GM21360 (cell line): ENCODE results near the gene SCN8A.
"Not testable (repeated sequence)": the region's sequence is repeated elsewhere in the genome, so short reads cannot be mapped to it uniquely, and the experiment has no call there.

Experiments
- ATAC-seq: cut with Tn5 transposase; IDR thresholded peaks from one replicate; pipeline ENCODE4 v1.9.1; 2021; ENCODE audit warnings: mild to moderate bottlenecking, moderate library complexity; ENCODE audit not compliant: unreplicated experiment

Gene SCN8A

GRCh38 chr12:51759695-51760094, 168.7 kb downstream of the SCN8A start:
- ATAC-seq = no peak

- ATAC-seq = no peak
These were observed 169.2 kb downstream of the SCN8A start for GRCh38 chr12:51760231-51760630.

- no peak for ATAC-seq
These were observed 172.7 kb downstream of the SCN8A start for GRCh38 chr12:51763743-51764142.

GRCh38 chr12:51766067-51766676, 175.1 kb downstream of the SCN8A start:
- ATAC-seq = no peak

GRCh38 chr12:51771008-51771407, 180.0 kb downstream of the SCN8A start:
- ATAC-seq = no peak

- ATAC-seq = no peak
These were observed 182.3 kb downstream of the SCN8A start for GRCh38 chr12:51773145-51773869.

GRCh38 chr12:51774933-51775332, 183.9 kb downstream of the SCN8A start:
- ATAC-seq = no peak

GRCh38 chr12:51777457-51777856, 186.4 kb downstream of the SCN8A start:
- no peak for ATAC-seq

GRCh38 chr12:51777973-51778372, 186.9 kb downstream of the SCN8A start:
- ATAC-seq = no peak

- no peak for ATAC-seq
These were observed 188.8 kb downstream of the SCN8A start for GRCh38 chr12:51779876-51780275.

GRCh38 chr12:51784688-51785087, 193.7 kb downstream of the SCN8A start:
- no peak for ATAC-seq

GRCh38 chr12:51785906-51786305, 194.9 kb downstream of the SCN8A start:
- ATAC-seq = no peak

- no peak for ATAC-seq
These were observed 197.8 kb downstream of the SCN8A start for GRCh38 chr12:51788876-51789275.

GRCh38 chr12:51792417-51792816, 201.4 kb downstream of the SCN8A start:
- no peak for ATAC-seq

- no peak for ATAC-seq
These were observed 202.2 kb downstream of the SCN8A start for GRCh38 chr12:51793201-51793600.

GRCh38 chr12:51797301-51797700, 206.3 kb downstream of the SCN8A start:
- no peak for ATAC-seq

GRCh38 chr12:51798051-51798450, 207.0 kb downstream of the SCN8A start:
- ATAC-seq = not testable (repeated sequence)

GRCh38 chr12:51798501-51798900, 207.5 kb downstream of the SCN8A start:
- ATAC-seq = no peak

GRCh38 chr12:51801027-51801426, 210.0 kb downstream of the SCN8A start:
- ATAC-seq = no peak

GRCh38 chr12:51806896-51807295, 215.9 kb downstream of the SCN8A start:
- ATAC-seq = no peak

GRCh38 chr12:51809193-51809592, 218.2 kb downstream of the SCN8A start:
- ATAC-seq = no peak
